ENCODE results near the gene LMOD2. TPM values are rescaled to one million over a fixed set of nuclear protein-coding genes. Genes with fewer than 3 reads are reported as not detected.

LMOD2 gene
- total RNA-seq, 1 experiment from 2014 or later: not detected

- no peak overlapping the region for H3K27ac Mint-ChIP-seq
- no peak overlapping the region for H4K8ac ChIP-seq (replicated peaks; ENCODE audit: insufficient read length, low read depth, low read length)
- no peak overlapping the region for H3K27ac ChIP-seq (ENCODE audit: insufficient read length, low read depth, low read length)
These were observed 40.3 kb upstream of the LMOD2 start for GRCh38 chr7:123615344-123615743.

More at GRCh38 chr7:123615344-123615743, 40.3 kb upstream of the LMOD2 start:
- Histone ChIP-seq H4K91ac (ENCODE audit: insufficient read length, low read depth, low read length) (no peak overlapping the region), H3K4me1 (ENCODE audit: insufficient read depth, low read length) (no peaks in the 10 kb centered on the region; the same call in 1 of the 2 replicates), H3K9ac (ENCODE audit: extremely low read depth, insufficient read length, low read length) (no peak overlapping the region), H3T11ph (ENCODE audit: low read length) (no peak overlapping the region), H3K23ac (ENCODE audit: insufficient read length, low read depth, low read length) (no peak overlapping the region), H4K20me1 (ENCODE audit: control insufficient read depth, insufficient read depth, insufficient read length) (no peaks in the 10 kb centered on the region), H2BK12ac (ENCODE audit: insufficient read length, low read depth, low read length) (no peak overlapping the region), H3K9me3 (ENCODE audit: control insufficient read depth, low read depth, low read length) (no peaks in the 10 kb centered on the region), H3K23me2 (ENCODE audit: insufficient read length, low read depth, low read length, poor library complexity, severe bottlenecking) (no peaks in the 10 kb centered on the region), H2BK120ac (ENCODE audit: low read depth, low read length, poor library complexity, severe bottlenecking) (no peak overlapping the region), H2AK5ac (ENCODE audit: insufficient read length, low read length) (no peak overlapping the region), H3K4me2 (ENCODE audit: insufficient read depth, insufficient read length, low read length) (no peak overlapping the region), H3K27me3 (ENCODE audit: insufficient read depth, low read length) (no peaks in the 10 kb centered on the region), H2BK20ac (ENCODE audit: low read depth, low read length, poor library complexity, severe bottlenecking) (no peak overlapping the region), H3K79me1 (ENCODE audit: insufficient read depth, low read depth, low read length, poor library complexity, severe bottlenecking) (no peaks in the 10 kb centered on the region), H3K79me2 (ENCODE audit: insufficient read depth, low read length) (no peaks in the 10 kb centered on the region), H3K14ac (ENCODE audit: insufficient read depth, low read length) (no peak overlapping the region), H4K5ac (ENCODE audit: insufficient read length, low read depth, low read length) (no peak overlapping the region), H2BK15ac (ENCODE audit: low read depth, low read length) (no peak overlapping the region), H3K18ac (ENCODE audit: insufficient read length, low read depth, low read length) (no peak overlapping the region), H2BK5ac (ENCODE audit: insufficient read length, low read length) (no peak overlapping the region), H3K4ac (ENCODE audit: low read depth, low read length) (no peak overlapping the region), H3K56ac (ENCODE audit: insufficient read length, low read depth, low read length) (no peak overlapping the region), H2AFZ (ENCODE audit: low read length) (no peak overlapping the region)
- DNase-seq: no peak
- TF ChIP-seq CTCF (conservative IDR thresholded peaks at IDR 0.05): no peak
- no peaks in the 10 kb centered on the region for H3K27me3 Mint-ChIP-seq (ENCODE audit: low read depth)
- H3K9me3 Mint-ChIP-seq: no peaks in the 10 kb centered on the region
- no peaks in the 10 kb centered on the region; a peak in 1 of 4 replicates for H3K4me1 Mint-ChIP-seq
- H3K4me3 Mint-ChIP-seq: no peak overlapping the region
- no CpG with 5 or more reads among the region's 2 CpGs for WGBS (ENCODE audit: extremely low coverage, insufficient read length, low lambda C conversion rate)
- H3K36me3 Mint-ChIP-seq (ENCODE audit: insufficient read depth in 1 of 3, low read depth in 3 of 3): no peaks in the 10 kb centered on the region

All from H9 (cell line).